ENCODE results near the gene KHDC1L.
"Not testable (repeated sequence)": the region's sequence is repeated elsewhere in the genome, so short reads cannot be mapped to it uniquely, and the experiment has no call there.

- not testable (repeated sequence) for TF ChIP-seq CTCF (conservative IDR thresholded peaks at IDR 0.05; ENCODE audit: low read length); EZH2phosphoT487 (IDR thresholded peaks at IDR 0.05; ENCODE audit: borderline replicate concordance)
Measured at GRCh38 chr6:73269296-73269695, 44.0 kb upstream of the KHDC1L start.
